ENCODE data around the gene SLC34A1.
A peak's percentile ranks its signal among the peaks of the same experiment; 100 is the strongest.
"Not testable (repeated sequence)": the region's sequence is repeated elsewhere in the genome, so short reads cannot be mapped to it uniquely, and the experiment has no call there.

Gene SLC34A1

DNA sequence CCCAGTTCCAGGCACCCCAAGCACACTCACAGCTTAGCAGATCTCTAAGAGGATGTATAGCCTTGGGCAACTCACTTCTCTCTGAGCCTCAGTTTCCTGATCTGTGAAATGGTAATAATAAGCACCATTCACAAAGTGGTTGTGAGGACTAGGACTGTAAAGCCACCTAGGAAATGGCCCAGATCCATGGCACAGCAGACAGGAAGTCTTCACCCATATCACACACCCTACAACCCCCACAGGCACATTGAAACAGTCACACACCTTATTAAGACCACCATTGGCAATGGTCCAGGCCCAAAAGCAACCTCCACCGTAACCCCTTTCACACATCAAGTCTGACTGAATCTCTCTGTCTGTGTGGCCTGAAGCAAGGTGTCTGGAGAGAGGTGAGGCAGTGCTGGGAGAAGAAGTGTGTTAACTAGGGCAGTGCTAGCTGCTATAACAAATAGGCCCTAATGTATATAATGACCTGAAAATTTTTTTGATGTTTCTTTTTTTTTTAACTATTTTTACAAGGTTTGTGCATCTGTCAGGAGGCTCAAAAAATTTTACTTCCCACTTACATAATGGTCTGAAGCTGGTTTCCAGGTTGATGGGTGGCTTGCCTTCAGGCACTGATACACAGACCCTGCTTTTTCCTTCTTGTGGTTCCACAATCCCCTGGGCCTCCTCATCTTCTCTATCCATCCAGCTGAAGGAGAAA is 28.9 kb upstream of the SLC34A1 start:
- DNase-seq (ENCODE audit: low spot score): no peak

DNA sequence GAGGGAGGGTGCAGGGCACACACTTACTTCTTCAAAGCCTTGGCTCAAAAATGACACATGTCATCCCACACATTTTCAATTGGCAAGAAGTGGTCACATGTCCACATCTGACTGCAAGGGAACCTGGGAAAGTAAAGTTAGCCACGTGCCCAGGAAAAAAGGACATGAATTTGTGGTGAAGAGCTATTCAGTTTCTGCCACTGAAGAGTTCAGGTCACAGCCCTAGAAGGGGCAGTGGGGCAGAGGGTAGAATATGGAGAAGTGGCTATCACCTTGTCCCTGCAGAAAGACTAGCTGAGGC is 28.4 kb upstream of the SLC34A1 start:
- no peak for DNase-seq (ENCODE audit: low spot score)

DNA sequence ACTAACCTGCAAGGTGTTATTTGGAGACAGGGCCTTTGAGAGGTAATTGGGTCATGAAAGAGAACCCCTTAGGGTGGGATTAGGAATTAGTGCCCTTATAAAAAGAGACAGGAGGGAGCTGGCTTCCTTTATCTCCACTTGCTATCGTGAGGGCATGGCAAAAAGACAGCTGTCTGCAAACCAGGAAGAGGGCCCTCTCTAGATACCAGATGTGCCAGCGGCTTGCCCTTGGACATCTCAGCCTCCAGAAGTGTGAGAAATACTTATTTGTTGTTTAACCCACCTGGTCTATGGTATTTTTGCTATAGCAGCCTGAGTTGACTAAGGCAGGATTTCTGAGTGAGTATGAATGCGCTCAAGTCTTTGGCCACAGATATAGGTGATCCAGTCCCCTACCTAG is 27.5 kb upstream of the SLC34A1 start:
- DNase-seq (ENCODE audit: low spot score): no peak

- no peak for DNase-seq (ENCODE audit: low spot score)
Measured at GRCh38 chr5:177357146-177357458, 27.1 kb upstream of the SLC34A1 start.

- DNase-seq (ENCODE audit: low spot score): no peak
Measured at GRCh38 chr5:177357459-177358351, 26.5 kb upstream of the SLC34A1 start, which contains the start of gene RGS14. RGS14 (plus strand) TSS chr5:177357924; CDS start chr5:177358025, 101 bp downstream.

GRCh38 chr5:177358370-177358819 is 25.8 kb upstream of the SLC34A1 start:
- no peak for DNase-seq (ENCODE audit: low spot score)

DNA sequence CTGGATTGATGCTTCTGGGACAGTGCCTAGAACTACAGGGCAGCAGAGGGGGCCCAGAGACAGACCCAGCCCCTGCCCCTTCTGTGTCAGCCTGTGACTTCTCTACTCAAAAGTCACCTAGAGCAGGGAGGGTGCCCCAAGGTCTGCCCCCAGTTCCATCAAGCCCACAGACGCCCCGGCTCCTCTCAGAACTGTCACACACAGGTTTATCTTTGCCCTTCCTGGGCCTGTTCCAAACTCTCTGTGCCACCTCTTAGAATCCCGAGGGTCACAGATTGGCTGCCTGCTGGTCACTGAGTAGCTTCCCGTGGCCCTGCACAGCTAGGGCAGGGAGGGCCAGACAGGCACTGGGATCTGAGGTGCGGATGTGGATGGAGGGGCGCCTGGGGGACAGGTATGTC is 24.8 kb upstream of the SLC34A1 start:
- DNase-seq (ENCODE audit: low spot score): no peak

DNA sequence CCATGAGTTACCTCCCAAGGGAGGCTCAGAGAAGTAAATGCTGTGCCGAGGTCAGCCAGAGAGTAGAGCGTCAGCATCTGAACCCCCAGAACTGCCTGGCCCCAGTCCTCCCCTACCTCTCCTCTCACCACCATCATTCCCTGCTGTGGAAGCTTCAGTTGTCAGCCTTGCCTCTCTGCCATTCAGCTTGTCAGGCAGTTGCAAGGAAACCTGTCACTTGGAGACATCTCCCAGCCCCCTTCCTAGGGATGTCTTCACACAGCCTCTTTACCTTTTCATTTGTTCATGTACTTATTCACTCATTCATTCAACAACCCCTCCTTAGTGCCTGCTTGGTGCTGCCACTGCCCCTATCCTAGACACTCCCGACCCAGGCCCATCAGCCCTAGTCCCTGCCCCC is 24.4 kb upstream of the SLC34A1 start:
- DNase-seq (ENCODE audit: low spot score): no peak

DNA sequence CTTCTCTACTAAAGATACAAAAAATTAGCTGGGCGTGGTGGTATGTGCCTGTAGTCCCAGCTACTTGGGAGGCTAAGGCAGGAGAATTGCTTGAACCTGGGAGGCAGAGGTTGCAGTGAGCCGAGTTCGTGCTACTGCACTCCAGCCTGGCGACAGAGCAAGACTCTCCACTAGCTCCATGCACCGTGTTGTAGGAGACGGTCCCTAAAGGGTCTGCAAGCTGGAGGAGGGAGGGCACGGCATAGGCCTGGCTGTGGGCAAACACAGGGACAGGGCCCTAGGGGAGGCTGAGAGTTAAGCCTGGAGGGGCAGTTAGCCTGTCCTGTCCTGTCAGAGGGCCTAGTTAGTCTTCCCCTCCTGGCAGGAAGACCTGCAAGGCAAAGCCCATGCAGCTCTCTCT is 23.5 kb upstream of the SLC34A1 start:
- DNase-seq (ENCODE audit: low spot score): not testable (repeated sequence)

GRCh38 chr5:177361418-177362291 is 22.6 kb upstream of the SLC34A1 start:
- DNase-seq (ENCODE audit: low spot score): no peak

- DNase-seq (ENCODE audit: low spot score): no peak
Measured at GRCh38 chr5:177362292-177362609, 22.0 kb upstream of the SLC34A1 start.

- DNase-seq (ENCODE audit: low spot score): peak; percentile 91
Measured at GRCh38 chr5:177362610-177363507, 21.4 kb upstream of the SLC34A1 start.

GRCh38 chr5:177363565-177363964 is 20.7 kb upstream of the SLC34A1 start:
- no peak for DNase-seq (ENCODE audit: low spot score)

GRCh38 chr5:177364159-177364962 is 19.9 kb upstream of the SLC34A1 start:
- DNase-seq (ENCODE audit: low spot score): no peak

- DNase-seq (ENCODE audit: low spot score): no peak
Measured at GRCh38 chr5:177365845-177366527, 18.2 kb upstream of the SLC34A1 start.

DNA sequence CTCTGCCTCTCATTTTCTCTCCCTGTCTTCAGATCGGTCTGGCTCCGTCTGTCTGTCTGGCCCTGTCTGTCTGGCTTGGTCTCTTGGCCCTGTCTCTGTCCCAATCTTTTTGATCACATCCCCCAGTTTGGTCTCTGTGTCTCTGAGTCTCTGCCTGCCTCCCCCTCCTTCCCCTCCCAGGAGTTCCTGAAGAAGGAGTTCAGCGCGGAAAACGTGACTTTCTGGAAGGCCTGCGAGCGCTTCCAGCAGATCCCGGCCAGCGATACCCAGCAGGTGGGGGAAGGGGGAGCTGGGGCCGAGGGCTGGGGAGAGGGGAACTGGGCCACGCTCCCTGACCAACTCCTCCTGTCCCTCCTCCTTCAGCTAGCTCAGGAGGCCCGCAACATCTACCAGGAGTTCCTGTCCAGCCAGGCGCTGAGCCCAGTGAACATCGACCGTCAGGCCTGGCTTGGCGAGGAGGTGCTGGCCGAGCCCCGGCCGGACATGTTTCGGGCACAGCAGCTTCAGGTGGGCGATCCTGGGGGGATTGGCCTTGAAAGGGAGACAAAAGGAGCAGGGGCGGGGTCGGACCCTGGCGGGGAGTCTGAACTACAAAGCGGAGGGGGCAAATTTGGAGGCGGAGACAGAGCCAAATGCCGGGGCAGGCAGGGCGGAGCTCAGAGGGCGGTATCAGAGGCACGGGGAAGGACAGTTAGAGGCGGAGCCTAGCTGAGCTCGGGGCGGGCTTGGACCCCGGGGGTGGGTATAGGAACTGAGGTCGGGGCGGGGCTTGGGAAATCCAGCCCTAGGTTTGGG is 17.5 kb upstream of the SLC34A1 start:
- peak; percentile 99 for DNase-seq (ENCODE audit: low spot score)

DNA sequence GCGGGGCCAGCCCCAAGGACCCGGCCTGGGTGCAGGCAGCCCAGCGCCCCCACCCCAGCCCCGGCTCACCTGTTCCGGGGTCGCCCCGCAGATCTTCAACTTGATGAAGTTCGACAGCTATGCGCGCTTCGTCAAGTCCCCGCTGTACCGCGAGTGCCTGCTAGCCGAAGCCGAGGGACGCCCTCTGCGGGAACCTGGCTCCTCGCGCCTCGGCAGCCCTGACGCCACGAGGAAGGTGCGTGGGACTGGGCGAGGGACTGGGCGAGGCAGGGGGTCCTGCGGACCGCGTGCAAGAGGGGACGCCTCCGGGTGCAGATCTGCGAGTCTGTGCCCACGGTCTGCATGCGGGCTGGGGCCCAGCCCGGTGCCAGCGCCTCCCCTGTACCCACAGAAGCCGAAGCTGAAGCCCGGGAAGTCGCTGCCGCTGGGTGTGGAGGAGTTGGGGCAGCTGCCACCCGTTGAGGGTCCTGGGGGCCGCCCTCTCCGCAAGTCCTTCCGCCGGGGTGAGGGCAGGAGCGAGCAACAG is 16.8 kb upstream of the SLC34A1 start:
- no peak for DNase-seq (ENCODE audit: low spot score)

DNA sequence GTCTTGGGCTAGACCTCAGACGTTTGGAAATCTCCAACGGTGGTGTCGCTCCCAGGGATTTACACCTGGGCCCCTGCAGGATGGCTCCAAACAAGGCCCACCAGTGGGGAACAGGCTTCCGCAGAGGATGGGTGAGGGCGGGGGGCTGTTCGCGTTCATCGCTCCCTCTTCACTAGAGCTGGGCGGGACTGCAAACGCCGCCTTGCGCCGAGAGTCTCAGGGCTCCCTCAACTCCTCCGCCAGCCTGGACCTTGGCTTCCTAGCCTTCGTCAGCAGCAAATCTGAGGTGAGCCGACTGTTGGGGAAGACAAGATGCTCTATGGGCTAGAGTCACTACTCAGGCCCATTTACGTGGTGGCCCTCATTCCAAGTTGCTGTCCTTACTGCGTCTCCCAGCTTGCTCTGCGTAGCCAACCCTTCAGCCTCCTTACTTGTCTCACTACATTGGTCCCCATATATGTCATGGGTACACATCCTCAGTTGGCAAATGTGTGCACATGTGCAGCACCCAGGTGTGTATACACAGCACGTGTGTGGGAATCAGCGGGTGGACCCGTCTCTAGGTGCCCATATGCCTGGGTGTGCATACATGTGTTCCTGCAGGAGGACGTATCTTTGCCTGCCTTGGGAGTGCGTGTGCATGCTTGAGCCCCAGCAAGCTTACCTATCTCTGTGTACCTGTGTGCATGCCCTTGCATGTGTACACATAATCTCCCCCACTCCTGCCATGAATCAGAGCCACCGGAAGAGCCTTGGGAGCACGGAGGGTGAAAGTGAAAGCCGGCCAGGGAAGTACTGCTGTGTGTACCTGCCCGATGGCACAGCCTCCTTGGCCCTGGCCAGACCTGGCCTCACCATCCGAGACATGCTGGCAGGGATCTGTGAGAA is 16.0 kb upstream of the SLC34A1 start:
- DNase-seq (ENCODE audit: low spot score): no peak

All from HuH-7 (cell line).